NT2/D1 (cell line): ENCODE results near the gene PPP1CC.

Experiments
- SUZ12 ChIP-seq: IDR thresholded peaks from 2 replicates; pipeline ENCODE4 v1.6.1; 2011; ENCODE audit not compliant: insufficient read length, insufficient read depth; ENCODE audit errors: extremely low read depth
- YY1 ChIP-seq: IDR thresholded peaks from 2 replicates; pipeline ENCODE4 v1.6.1; 2011; ENCODE audit not compliant: insufficient read length, insufficient read depth
- ZNF274 ChIP-seq: IDR thresholded peaks from 2 replicates; pipeline ENCODE4 v1.6.1; 2011; ENCODE audit warnings: mild to moderate bottlenecking, low read depth, low read length

- TF ChIP-seq SUZ12 (no peak), YY1 (no peak), ZNF274 (no peak)
Measured at GRCh38 chr12:110676171-110676570, 66.5 kb downstream of the PPP1CC start.
